ENCODE results near the gene SERPINA5. TPM values are rescaled to one million over a fixed set of nuclear protein-coding genes. Genes with fewer than 3 reads are reported as not detected.

The SERPINA5 gene
- total RNA-seq, 4 donors from 2014 or later, result 0.76 to 4.5 (median 1.9) TPM; not detected in 1

- TF ChIP-seq POLR2AphosphoS5 (IDR thresholded peaks at IDR 0.05), result no peak
- TF ChIP-seq CTCF (IDR thresholded peaks at IDR 0.05), result peak; percentile 66 to 92
- TF ChIP-seq EP300 (IDR thresholded peaks at IDR 0.05), result no peak
- TF ChIP-seq POLR2A (IDR thresholded peaks at IDR 0.05), result no peak
- no peak for DNase-seq (ENCODE audit: low spot score in 2 of 2)
- Histone ChIP-seq H3K4me1 (peaks cover 10% of the 10 kb centered on the region), H3K27ac (no peak overlapping the region), H3K4me3 (no peak overlapping the region), H3K36me3 (no peaks in the 10 kb centered on the region), H3K9me3 (no peaks in the 10 kb centered on the region), H3K27me3 (no peaks in the 10 kb centered on the region)
- 28% methylated on average over 24 of the region's 24 CpGs for WGBS
Measured at GRCh38 chr14:94548999-94549985, 31.9 kb upstream of the SERPINA5 start.

GRCh38 chr14:94550041-94550440, 31.2 kb upstream of the SERPINA5 start:
- 90% methylated on average over 8 of the region's 8 CpGs for WGBS
- H3K27ac ChIP-seq, result no peak overlapping the region
- no peaks in the 10 kb centered on the region for H3K36me3 ChIP-seq
- H3K27me3 ChIP-seq, result no peaks in the 10 kb centered on the region
- H3K4me1 ChIP-seq, result peaks cover 10% of the 10 kb centered on the region
- no peaks in the 10 kb centered on the region for H3K9me3 ChIP-seq
- H3K4me3 ChIP-seq, result no peak overlapping the region
- TF ChIP-seq EP300 (IDR thresholded peaks at IDR 0.05) (no peak), CTCF (IDR thresholded peaks at IDR 0.05) (no peak), POLR2AphosphoS5 (IDR thresholded peaks at IDR 0.05) (no peak), POLR2A (IDR thresholded peaks at IDR 0.05) (no peak)
- DNase-seq (ENCODE audit: low spot score in 2 of 2), result no peak

- Histone ChIP-seq H3K4me1 (no peaks in the 10 kb centered on the region), H3K4me3 (no peak overlapping the region), H3K27ac (no peak overlapping the region), H3K27me3 (no peaks in the 10 kb centered on the region), H3K9me3 (no peaks in the 10 kb centered on the region), H3K36me3 (no peaks in the 10 kb centered on the region)
- TF ChIP-seq POLR2A (IDR thresholded peaks at IDR 0.05) (no peak), CTCF (IDR thresholded peaks at IDR 0.05) (no peak), POLR2AphosphoS5 (IDR thresholded peaks at IDR 0.05) (no peak), EP300 (IDR thresholded peaks at IDR 0.05) (no peak)
- WGBS, result 93% methylated on average over 9 of the region's 9 CpGs
- DNase-seq (ENCODE audit: low spot score in 2 of 2), result peak in 1 of 2 donors; percentile 61
Measured at GRCh38 chr14:94555991-94556390, 25.2 kb upstream of the SERPINA5 start.

- H3K4me3 ChIP-seq, result no peak overlapping the region
- TF ChIP-seq EP300 (IDR thresholded peaks at IDR 0.05), result no peak
- no peak overlapping the region for H3K27ac ChIP-seq
- H3K9me3 ChIP-seq, result no peaks in the 10 kb centered on the region
- 89% methylated on average over 1 of the region's 1 CpG for WGBS
- no peaks in the 10 kb centered on the region for H3K4me1 ChIP-seq
- no peaks in the 10 kb centered on the region for H3K36me3 ChIP-seq
- peak in 1 of 2 donors; percentile 3 for DNase-seq (ENCODE audit: low spot score in 2 of 2)
- no peaks in the 10 kb centered on the region for H3K27me3 ChIP-seq
Measured at GRCh38 chr14:94557327-94557726, 23.9 kb upstream of the SERPINA5 start.

GRCh38 chr14:94558842-94559241, 22.4 kb upstream of the SERPINA5 start:
- WGBS, result 69% methylated on average over 2 of the region's 2 CpGs
- Histone ChIP-seq H3K27me3 (no peaks in the 10 kb centered on the region), H3K4me3 (no peak overlapping the region), H3K4me1 (no peaks in the 10 kb centered on the region), H3K9me3 (no peaks in the 10 kb centered on the region), H3K27ac (no peak overlapping the region), H3K36me3 (no peaks in the 10 kb centered on the region)
- TF ChIP-seq POLR2AphosphoS5 (IDR thresholded peaks at IDR 0.05) (no peak), EP300 (IDR thresholded peaks at IDR 0.05) (no peak), CTCF (IDR thresholded peaks at IDR 0.05) (no peak), POLR2A (IDR thresholded peaks at IDR 0.05) (no peak)
- DNase-seq (ENCODE audit: low spot score in 2 of 2), result no peak
